Measurements from ENCODE around the gene MAD1L1. TPM values are rescaled to one million over a fixed set of nuclear protein-coding genes. Genes with fewer than 3 reads are reported as not detected.

Gene MAD1L1
- total and polyA plus RNA-seq, 2 donors (not counting 3 experiments of a cell fraction or from before 2014, with no cell fraction given), result 34.1 to 42.3 TPM

- no TSS peak for BruUV-seq (replicated peaks)
These were observed 34.2 kb upstream of the MAD1L1 start for GRCh38 chr7:2266911-2267310.

GRCh38 chr7:2264158-2264557, 31.4 kb upstream of the MAD1L1 start:
- FAIRE-seq, result no peak
- Histone ChIP-seq H3K4me3 (replicated peaks in 1 of 3; ENCODE audit: insufficient read depth in 1 of 3, low read depth in 1 of 3, low read length in 3 of 3) (no peak overlapping the region), H3K9me3 (replicated peaks; ENCODE audit: control insufficient read depth, insufficient read depth, low read length) (no peaks in the 10 kb centered on the region), H4K20me1 (replicated peaks; ENCODE audit: control insufficient read depth, extremely low read depth, insufficient read depth, low read length) (no peaks in the 10 kb centered on the region), H3K27ac (ENCODE audit: insufficient read depth, low read depth, low read length) (no peak overlapping the region), H3K4me1 (ENCODE audit: control insufficient read depth, extremely low read depth, insufficient read depth, low read length) (peaks cover 3% of the 10 kb centered on the region), H2AFZ (ENCODE audit: low read depth, low read length) (no peak overlapping the region), H3K36me3 (ENCODE audit: control insufficient read depth in 2 of 2, extremely low read depth in 1 of 2, insufficient read depth in 2 of 2, low read length in 2 of 2) (peaks cover 0 to 8% of the 10 kb centered on the region in 2 experiments), H3K9ac (replicated peaks; ENCODE audit: extremely low read depth, insufficient read depth, low read length) (no peak overlapping the region), H3K79me2 (ENCODE audit: control insufficient read depth, insufficient read depth, low read length) (no peaks in the 10 kb centered on the region), H3K27me3 (ENCODE audit: control insufficient read depth in 2 of 2, insufficient read depth in 2 of 2, low read length in 2 of 2) (no peaks in the 10 kb centered on the region), H3K9me1 (replicated peaks; ENCODE audit: control insufficient read depth, extremely low read depth, insufficient read depth, low read length) (no peaks in the 10 kb centered on the region), H3K4me2 (ENCODE audit: insufficient read depth, low read length) (no peak overlapping the region)
- ChIA-PET POLR2A (no interaction called here), CTCF (interaction anchor here (0.5 kb wide), 1 partner anchor 104 kb away, joined by 4 read pairs; no protein-coding TSS in a partner anchor)
- no TSS peak for BruUV-seq (replicated peaks)
- TF ChIP-seq EZH2 (IDR thresholded peaks at IDR 0.05; ENCODE audit: borderline replicate concordance, low read depth, low read length, severe bottlenecking) (no peak), CTCF (IDR thresholded peaks at IDR 0.05; ENCODE audit: extremely low read depth in 1 of 2, insufficient read depth in 1 of 2, low read depth in 1 of 2, low read length in 2 of 2) (no peak)
- intact Hi-C loops (cut with micrococcal nuclease), result no loop called here
- dilution Hi-C loops (cut with MboI; ENCODE audit: extremely low pct_ligation_motif_present, low sequenced_read_pairs), result no loop called here
- no peak for DNase-seq (ENCODE audit: low read depth, low spot score)

More at GRCh38 chr7:2266911-2267310, 34.2 kb upstream of the MAD1L1 start:
- dilution Hi-C loops (cut with MboI; ENCODE audit: extremely low pct_ligation_motif_present, low sequenced_read_pairs) (no loop called here), intact Hi-C loops (cut with micrococcal nuclease) (no loop called here)
- H3K79me2 ChIP-seq (ENCODE audit: control insufficient read depth, insufficient read depth, low read length), result no peaks in the 10 kb centered on the region
- no peaks in the 10 kb centered on the region for H3K9me1 ChIP-seq (replicated peaks; ENCODE audit: control insufficient read depth, extremely low read depth, insufficient read depth, low read length)
- H2AFZ ChIP-seq (ENCODE audit: low read depth, low read length), result no peak overlapping the region
- H4K20me1 ChIP-seq (replicated peaks; ENCODE audit: control insufficient read depth, extremely low read depth, insufficient read depth, low read length), result no peaks in the 10 kb centered on the region
- TF ChIP-seq FOS (IDR thresholded peaks at IDR 0.05; ENCODE audit: borderline replicate concordance, insufficient read depth, low read length) (peak; percentile 31), GATA2 (IDR thresholded peaks at IDR 0.05; ENCODE audit: insufficient read depth, insufficient read length, low read depth, low read length) (no peak), POLR2A (IDR thresholded peaks at IDR 0.05; ENCODE audit: low read depth, low read length) (no peak)
- peaks cover 0 to 8% of the 10 kb centered on the region in 2 experiments for H3K36me3 ChIP-seq (ENCODE audit: control insufficient read depth in 2 of 2, extremely low read depth in 1 of 2, insufficient read depth in 2 of 2, low read length in 2 of 2)
- DNase-seq (ENCODE audit: low read depth, low spot score) (peak; percentile 51), FAIRE-seq (peak; percentile 42)
- ChIA-PET POLR2A (no interaction called here), CTCF (interaction anchor here (1.3 to 1.7 kb wide), 2 partner anchors 18 to 43 kb away, joined by 4 to 5 read pairs; no protein-coding TSS in a partner anchor)
- H3K4me3 ChIP-seq (replicated peaks in 1 of 3; ENCODE audit: insufficient read depth in 1 of 3, low read depth in 1 of 3, low read length in 3 of 3), result no peak overlapping the region
- peak overlapping the region; percentile 12 for H3K27ac ChIP-seq (ENCODE audit: insufficient read depth, low read depth, low read length)
- no peaks in the 10 kb centered on the region for H3K9me3 ChIP-seq (replicated peaks; ENCODE audit: control insufficient read depth, insufficient read depth, low read length)
- H3K4me2 ChIP-seq (ENCODE audit: insufficient read depth, low read length), result no peak overlapping the region
- H3K27me3 ChIP-seq (ENCODE audit: control insufficient read depth in 2 of 2, insufficient read depth in 2 of 2, low read length in 2 of 2), result no peaks in the 10 kb centered on the region
- H3K4me1 ChIP-seq (ENCODE audit: control insufficient read depth, extremely low read depth, insufficient read depth, low read length), result peaks cover 5% of the 10 kb centered on the region
- H3K9ac ChIP-seq (replicated peaks; ENCODE audit: extremely low read depth, insufficient read depth, low read length), result no peak overlapping the region
